ENCODE data around the gene YPEL3.
"Not testable (repeated sequence)": the region's sequence is repeated elsewhere in the genome, so short reads cannot be mapped to it uniquely, and the experiment has no call there.

YPEL3 gene, protein sequence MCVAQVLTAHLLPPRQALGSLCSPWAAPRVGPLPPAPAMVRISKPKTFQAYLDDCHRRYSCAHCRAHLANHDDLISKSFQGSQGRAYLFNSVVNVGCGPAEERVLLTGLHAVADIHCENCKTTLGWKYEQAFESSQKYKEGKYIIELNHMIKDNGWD

DNA sequence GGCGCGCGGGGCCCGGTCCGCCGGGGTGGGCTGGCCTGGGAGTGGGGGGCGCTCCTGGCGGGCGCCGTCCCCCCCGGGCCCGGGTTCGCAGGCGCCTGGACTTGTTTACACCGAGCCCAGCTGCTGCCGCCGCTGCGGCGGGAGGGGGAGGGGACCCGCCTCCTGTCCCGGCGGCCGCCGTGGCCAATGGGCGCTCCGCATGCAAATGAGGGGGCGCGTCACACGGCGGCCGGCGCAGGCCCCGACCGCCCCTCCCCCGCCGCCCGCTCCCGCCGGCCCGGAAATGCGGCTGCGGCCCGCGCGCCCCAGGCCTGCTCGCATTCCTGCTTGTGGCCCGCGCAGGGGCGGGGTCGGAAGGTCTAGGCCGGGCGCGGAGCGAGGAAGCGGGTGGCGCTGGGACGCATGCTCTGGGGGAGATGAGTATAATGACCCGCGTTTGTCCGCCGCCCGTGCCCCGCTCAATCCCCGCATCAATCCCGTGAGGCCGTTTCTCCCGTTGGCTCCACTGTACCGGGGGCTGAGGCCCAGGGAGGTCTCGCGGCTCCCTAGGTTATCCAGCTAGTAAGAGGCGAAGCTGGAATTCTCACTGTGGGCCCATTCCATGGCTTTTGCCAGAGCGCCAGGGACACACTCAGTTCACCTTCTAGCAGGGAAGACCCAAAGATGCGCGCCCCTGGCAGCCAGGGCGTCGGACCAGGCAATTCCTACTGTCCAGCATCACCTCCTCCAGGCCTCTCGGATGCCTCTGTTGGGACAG is at the start of gene YPEL3:
YPEL3 (minus strand) TSS at position 109 of the 757 bp plus-strand sequence. CDS start 731 bp downstream, outside the sequence.
- peak; percentile 88 for DNase-seq (ENCODE audit: low spot score)

DNA sequence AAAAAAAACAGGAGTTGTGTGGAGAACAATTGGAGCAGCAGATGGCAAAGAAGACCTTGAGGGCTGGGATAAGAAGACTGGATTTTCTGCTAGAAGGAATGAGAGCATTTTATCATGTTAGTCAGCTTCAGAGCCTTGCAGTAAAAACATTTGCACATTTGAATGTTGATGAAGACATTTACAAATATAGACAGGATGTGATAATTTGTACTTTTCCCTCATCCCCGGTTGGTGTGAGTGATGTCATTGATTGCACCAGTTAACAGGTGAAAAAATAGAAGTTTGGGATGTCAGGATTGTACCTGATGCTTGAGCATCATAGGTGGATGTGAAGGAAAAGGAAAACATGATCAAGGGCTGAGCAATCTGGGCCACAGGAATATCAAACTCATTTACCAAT is 49.6 kb upstream of the YPEL3 start:
- DNase-seq (ENCODE audit: low spot score): no peak

DNA sequence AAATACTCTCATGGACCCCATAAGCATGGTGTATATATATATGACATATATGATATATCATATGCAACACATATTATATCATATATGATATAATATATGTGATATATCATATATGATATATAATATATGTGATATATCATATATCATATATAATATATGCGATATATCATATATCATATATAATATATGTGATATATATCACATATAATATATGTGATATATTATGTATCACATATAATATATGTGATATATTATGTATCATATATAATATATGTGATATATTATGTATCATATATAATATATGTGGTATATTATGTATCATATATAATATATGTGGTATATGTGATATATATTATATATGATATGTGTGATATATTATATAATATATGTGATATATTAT is 48.9 kb upstream of the YPEL3 start:
- DNase-seq (ENCODE audit: low spot score): no peak

DNA sequence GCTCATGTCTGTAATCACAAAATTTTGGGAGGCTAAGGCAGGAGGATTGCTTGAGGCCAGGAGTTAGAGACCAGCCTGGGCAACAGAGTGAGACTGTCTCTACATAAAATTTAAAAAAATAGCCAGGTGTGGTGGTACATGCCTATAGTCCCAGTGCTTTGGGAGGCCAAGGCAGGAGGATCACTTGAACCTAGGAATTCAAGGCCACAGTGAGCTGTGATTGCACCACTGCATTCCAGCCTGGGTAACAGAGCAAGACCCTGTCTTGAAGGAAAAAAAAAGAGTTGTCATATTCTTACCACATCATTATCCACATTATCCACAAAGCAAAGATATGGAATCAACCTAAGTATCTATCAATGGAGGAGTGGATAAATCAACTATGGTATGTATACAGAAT is 48.0 kb upstream of the YPEL3 start:
- DNase-seq (ENCODE audit: low spot score): no peak

DNA sequence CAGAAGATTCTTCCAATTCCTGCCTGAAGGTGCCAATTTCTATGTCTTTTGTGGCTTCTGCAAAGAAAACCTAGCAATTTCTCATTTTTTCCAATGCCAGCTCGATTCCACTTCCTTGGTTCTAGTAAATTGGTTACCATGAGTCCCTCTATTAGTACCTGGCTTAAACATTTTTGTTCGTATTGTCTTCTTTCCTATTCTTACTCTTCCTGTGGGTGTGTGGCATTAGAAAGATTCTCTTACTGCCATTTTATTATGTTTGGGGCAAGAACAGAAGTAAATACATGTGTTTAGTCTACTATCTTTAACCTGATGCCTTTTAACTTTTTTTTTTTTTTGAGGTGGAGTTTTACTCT is 47.3 kb upstream of the YPEL3 start:
- no peak for DNase-seq (ENCODE audit: low spot score)

DNA sequence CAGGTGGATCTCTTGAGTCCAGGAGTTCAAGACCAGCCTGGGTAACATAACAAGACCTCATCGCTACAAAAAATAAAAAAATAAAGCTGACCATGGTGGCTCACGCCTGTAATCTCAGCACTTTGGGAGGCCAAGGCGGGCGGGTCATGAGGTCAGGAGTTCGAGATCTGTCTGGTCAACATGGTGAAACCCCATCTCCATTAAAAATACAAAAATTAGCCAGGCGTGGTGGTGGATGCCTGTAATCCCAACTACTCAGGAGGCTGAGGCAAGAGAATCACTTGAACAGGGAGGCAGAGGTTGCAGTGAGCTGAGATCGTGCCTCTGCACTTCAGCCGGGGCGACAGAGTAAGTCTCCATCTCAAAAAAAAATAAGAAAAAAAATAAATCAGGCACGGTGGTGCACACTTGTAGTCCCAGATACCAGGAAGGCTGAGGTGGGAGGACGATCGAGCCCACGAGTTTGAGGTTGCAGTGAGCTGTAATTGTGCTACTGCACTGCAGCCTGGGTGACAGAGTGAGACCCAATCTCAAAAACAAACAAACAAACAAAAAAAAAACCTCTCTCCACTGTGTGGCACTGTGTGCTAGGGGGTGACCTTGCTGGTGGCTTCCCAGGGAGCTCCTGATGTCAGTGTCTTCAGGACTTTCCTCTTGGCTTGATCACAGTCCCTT is 46.8 kb upstream of the YPEL3 start:
- peak; percentile 38 for DNase-seq (ENCODE audit: low spot score)

DNA sequence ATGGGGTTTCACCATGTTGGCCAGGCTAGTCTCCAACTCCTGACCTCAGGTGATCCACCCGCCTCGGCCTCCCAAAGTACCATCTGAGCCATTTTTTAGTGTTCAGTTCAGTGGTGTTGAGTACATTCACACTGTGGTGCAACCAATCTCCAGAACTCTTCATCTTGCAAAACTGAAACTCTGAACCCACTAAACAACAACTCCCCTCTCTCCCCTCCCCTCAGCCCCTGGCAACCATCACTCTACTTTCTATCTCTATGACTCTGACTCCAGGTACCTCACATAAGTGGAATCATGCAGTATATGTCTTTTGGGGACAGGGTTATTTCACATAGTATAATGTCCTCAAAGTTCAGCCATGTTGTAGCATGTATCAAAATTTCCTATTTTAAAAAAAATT is 45.7 kb upstream of the YPEL3 start:
- DNase-seq (ENCODE audit: low spot score): no peak

DNA sequence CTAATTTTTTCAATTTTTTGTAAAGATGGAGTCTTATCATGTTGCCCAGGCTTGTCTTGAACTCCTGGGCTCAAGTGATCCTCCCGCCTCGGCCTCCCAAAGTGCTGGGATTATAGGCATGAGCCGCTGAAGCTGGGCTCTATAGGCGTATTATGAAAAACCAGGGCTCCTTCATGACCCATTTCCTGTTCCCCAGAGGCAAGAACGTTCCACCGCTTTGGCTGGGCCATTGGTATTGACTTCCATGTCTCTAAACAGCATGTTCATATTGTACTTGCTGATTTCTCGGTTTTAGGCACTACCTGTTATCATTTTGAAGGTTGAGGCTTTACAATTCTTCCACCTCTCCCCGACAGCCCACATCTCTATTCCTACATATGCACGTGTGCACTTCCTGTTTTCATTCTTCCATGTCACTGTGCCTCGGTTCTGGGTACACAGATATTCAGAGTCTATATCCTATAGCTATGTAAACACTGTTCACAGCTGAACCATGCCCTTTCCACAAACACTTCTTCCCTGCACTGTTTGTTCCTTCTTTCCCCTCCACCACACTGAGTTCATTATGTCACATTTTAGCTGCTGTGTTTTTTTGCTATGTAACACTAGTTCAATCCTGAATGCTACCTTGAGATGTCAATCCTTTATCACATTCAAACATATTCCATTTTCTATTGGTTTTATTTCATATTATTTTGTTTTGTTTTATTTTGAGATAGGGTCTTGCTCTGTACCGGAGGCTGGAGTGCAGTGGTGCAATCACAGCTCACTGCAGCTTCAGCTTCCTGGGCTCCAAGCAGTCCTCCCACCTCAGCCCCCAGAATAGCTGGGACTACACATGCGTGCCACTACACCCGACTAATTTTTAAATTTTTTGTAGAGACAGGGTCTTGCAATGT is 43.8 kb upstream of the YPEL3 start:
- DNase-seq (ENCODE audit: low spot score): no peak

DNA sequence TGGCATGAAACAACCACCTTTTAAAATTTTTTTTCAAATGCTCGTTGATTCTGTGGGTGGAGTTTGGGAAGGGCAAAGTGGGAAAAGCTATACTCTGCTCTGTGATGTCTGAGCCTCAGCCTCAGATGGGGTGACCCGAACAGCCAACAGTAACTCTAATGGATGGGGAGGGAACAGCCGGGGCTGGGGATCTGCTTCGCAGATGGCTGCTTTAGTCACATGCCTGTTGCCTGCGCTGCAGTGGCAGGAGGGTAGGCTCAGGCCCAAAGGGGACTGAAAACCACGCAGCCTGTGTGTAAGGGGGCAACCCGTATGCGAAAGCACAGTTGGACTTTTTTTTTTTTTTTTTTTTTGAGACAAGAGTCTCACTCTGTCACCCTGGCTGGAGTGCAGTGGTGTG is 41.9 kb upstream of the YPEL3 start:
- no peak for DNase-seq (ENCODE audit: low spot score)

DNA sequence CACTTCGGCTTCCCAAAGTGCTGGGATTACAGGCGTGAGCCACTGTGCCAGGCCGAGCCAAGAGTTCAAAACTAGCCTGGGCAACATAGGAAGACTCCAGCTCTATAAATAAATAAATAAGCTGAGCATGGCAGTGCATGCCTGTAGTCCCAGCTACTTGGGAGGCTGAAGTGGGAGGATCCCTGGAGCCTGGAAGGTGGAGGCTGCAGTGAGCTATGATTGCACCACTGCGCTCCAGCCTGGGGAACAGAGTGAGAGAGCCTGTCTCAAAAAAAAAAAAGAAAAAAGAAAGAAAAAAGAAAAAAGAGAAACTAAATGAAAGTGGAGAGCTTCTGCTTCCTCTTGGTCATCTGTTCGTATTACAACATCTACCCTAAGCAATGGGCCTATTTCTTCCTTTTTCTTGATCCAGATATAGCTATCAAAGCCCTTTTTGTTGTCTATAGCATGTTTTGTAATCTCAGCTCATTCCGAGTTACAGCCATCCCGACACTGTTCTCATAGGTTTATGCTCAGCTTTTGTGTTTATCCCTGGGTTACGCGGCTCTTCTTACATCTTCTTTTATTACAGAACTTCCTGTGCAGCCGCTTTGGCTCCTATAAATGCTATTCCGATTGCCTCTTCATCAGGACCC is 41.1 kb upstream of the YPEL3 start:
- no peak for DNase-seq (ENCODE audit: low spot score)

DNA sequence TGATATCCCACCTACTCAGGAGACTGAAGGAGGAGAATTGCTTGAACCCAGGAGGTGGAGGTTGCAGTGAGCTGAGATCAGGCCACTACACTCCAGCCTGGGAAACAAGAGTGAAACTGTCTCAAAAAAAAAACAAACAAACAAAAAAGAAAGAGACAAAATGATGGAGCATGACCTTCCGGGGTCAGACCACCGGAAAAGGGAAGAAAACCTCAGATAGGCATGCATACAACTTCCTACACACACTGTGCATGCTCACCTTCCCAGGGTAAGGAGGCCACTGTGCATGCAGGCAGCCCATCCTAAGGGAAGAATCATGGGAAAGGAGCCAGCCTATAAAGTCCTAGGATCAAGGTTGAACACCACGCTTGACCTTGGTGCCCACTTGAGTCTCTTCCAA is 36.6 kb upstream of the YPEL3 start:
- no peak for DNase-seq (ENCODE audit: low spot score)

DNA sequence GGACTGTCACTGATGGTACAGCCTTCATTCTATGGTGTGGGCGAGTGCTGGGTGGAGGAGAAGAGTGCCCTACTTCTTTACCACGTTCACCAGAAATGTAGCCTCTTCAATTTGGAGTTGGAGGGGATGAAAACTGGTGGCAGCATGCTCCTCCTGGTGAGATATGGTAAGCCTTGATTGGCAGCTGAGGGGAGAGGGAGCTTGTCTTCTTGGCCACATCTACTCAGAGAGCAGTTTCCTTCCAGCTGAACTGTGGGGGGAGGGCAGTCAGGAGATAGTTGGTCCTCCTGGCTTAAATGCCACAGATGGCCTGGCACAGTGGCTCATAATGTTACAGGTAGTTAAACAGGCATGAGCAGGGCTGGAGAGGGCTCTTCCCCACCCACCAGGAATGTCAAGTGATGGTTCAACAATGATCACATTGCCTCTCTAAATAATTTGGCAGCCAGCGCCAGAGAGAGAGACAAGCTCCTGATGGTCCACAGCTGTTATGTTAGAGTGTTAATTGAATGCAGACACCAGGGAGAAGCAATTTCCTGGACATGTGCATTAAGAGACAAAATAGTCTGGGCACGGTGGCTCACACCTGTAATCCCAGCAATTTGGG is 36.0 kb upstream of the YPEL3 start:
- DNase-seq (ENCODE audit: low spot score): no peak

DNA sequence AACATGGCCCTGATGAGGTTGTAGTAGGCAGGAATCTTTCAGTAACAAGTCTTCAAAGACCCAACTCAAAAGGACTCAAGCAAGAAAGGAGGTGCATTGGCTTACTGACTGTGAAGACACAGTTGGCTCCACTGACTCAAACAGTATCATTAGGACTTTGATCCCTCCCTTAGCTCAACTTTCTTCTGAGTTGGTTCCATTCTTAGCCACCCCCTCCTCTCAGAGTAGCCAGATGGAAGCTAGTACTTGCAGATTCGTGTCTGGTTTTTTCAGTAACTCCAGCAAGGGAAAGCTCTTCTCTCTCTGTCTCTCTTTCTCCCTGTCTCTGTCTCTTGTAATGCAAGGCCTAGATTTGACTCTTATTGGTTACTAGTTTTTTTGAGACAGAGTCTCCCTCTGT is 32.0 kb upstream of the YPEL3 start:
- no peak for DNase-seq (ENCODE audit: low spot score)

DNA sequence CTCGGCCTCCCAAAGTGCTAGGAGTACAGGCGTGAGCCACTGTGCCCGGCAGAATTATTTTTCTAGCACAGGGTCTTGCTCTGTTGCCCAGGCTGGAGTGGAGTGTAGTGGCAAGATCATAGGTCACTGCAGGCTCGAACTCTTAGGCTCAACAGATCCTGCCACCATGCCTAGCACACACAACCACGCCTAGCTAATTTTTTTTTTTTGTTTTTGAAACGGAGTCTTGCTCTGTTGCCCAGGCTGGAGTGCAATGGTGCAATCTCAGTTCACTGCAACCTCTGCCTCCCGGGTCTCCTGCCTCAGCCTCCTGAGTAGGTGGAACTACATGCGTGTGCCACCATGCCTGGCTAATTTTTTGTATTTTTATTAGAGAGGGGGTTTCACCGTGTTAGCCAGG is 29.7 kb upstream of the YPEL3 start:
- not testable (repeated sequence) for DNase-seq (ENCODE audit: low spot score)

DNA sequence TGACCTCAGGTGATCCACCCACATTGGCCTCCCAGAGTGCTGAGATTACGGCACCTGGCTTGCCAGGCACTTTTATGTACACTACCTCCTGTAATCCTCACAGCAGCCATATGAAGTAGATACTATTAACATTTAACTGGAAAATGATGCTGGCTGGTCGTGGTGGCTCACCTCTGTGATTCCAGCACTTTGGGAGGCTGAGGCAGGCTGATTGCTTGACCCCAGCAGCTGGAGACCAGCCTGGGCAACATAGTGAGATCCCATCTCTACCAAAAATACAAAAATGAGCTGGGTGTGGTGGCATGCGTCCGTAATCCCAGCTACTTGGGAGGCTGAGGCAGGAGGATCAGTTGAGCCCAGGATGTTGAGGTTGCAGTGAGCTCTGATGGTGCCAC is 29.0 kb upstream of the YPEL3 start:
- DNase-seq (ENCODE audit: low spot score): no peak

DNA sequence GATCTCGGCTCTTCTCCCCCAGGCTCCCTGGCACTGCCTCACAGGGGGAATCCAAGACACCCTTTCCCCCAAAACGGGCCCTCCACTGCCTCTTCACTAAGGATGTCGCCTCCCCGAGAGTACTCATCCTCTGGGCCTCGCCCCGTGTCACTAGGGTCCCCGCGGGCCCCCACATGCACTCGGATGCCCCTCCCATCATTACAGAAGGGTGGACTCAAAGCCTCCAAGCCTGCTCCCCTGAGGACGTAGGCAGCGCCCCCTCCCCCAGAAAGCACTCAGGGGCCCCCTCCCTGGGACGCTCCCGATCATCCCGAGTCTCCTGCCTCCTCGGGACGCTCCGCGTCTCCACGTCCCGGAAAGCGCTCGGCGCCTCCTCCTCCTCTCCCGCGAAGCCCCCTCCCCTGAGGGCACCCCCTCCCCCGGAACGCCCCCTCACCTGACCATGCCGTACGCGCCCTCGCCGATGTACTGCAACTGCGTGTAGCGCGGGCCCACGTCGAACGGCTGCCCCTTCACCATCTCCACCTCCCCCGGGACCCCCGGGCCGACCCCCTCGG is 26.7 kb upstream of the YPEL3 start:
- DNase-seq (ENCODE audit: low spot score): no peak

DNA sequence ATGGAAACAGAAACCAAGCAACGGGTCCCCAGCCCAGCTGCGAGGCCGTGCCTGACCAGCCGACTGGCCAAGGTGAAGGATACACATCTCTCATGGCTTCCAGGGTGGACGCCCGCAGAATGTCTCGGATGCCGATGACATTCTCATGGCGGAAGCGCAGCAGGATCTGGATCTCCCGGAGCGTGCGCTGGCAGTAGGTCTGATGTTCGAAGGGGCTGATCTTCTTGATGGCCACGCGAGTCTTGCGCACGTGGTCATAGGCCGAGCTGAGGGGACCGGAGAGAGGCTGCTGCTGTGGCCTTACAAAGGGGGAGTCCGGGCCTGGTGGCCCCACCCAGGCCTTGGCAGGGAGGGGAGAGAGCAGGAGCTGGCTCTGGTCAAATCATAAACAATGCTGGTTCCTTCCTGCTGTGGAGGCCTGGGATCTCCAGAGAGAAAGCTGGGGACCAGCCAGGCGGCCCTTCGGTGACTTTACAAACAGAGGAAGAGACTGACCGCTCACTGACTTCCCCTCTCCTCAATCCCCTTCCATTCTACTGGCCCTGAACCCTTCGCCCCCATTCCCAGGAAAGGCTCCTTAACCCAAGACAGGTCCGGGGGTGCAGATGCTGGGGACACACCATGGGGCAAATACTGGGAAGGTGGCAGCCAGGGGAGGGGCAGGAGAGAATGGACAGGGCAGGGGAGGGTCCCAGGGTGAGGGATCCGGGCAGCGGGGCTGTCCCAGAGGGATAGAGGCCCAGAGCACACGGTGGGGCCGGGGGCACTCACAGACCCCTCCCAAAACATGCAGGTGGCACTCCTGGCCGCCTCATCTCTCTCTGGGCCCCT is 25.9 kb upstream of the YPEL3 start:
- DNase-seq (ENCODE audit: low spot score): no peak

DNA sequence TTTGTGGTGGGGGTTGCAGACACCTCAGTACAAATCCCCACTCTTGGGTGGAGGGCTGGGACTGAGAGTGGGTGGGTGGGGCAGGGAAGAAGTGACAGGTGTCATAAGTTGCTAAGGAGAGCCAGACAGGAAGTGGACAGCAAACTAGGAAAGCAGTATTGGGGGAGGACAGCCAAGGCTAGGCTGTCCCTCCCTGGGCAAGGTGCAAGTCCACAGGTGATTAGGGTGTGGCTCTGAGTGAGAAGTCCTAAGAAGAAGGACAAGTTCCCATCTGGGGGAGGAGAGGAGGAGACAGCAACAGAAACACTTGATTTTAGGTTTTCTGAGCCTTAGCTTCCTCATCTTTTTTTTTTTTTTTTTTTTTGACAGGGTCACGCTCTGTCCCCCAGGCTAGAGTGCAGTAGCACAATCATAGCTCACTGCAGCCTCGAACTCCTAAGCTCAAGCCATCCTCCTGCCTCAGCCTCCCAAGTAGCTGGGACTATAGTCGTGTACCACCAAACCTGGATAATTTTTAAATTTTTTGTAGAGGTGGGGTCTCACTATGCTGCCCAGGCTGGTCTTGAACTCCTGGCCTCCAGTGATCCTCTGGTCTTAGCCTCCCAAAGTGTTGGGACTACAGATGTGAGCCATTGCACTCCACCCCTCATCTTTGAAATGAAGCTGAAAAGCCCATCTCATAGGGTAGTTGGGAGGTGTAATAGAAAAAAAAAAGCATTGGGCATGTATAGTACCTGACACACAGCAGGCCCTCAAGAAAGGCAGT is 24.5 kb upstream of the YPEL3 start:
- DNase-seq (ENCODE audit: low spot score): no peak

DNA sequence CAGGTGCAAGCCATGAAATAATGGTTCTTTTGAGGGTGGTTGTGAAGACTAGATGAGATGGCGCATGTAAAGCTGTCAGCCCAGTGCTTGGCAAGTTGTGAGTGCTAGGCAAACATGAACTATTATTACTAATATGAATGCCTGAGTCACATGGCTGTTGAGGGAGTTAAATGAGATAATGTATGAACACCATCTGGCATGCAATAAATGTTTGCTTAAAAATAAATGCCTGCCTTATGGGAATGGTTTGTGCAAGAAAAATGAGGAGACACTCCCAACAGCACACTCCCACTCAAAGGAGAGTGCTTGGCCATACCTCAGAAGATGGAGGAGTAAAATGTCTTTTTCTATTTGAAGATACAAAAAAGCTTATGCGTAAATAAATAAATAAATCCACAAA is 23.4 kb upstream of the YPEL3 start:
- DNase-seq (ENCODE audit: low spot score): no peak

DNA sequence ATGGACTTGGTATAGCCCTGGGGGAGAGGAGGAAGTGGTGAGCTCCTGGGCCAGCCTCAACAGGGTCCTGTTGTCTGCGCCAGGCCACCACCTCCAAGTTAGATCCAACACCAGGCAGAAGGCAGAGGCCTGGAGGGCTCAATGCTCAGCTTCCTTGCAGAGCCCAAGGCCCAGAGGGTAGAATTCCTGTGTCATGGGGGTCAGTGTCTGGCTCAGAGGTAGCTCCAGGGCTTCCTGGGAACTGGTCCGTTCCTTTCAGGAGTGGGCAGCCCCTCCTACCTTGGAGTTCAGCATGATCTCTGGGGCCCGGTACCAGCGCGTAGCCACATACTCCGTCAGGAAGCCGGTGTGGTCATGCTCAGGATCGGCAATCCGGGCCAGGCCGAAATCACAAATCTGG is 21.8 kb upstream of the YPEL3 start:
- no peak for DNase-seq (ENCODE audit: low spot score)
